ENCODE measurements around the gene RAX2. TPM values are rescaled to one million over a fixed set of nuclear protein-coding genes. Genes with fewer than 3 reads are reported as not detected.

The RAX2 gene
- total RNA-seq, 2 experiments from 2014 or later, result not detected

DNA sequence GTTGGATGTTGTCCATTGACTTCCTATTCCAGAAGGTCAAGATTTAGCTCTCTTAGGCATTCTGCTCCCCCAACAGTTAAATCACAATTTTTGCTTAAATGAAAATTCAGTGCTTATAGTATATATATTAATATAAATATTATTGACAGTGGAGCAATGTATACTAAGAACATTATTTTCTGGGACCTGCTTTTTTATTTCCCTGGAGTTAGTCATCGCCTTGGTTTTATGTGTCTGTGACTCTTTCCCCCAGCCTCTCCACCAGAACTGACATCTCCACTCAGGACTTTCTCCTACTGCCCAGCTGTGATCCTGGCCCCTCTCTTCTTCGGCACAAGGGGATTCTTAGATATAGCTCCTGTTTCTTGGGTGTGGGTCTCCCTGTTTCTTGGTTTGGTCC, 24.3 kb upstream of the RAX2 start:
- Mint-ChIP-seq H3K27me3 (ENCODE audit: low read depth) (peaks cover 2% of the 10 kb centered on the region), H3K4me3 (no peak overlapping the region), H3K36me3 (ENCODE audit: low read depth) (peaks cover 14% of the 10 kb centered on the region), H3K4me1 (ENCODE audit: low read depth) (peaks cover 39% of the 10 kb centered on the region), H3K9me3 (ENCODE audit: insufficient read depth) (peaks cover 6% of the 10 kb centered on the region), H3K27ac (no peak overlapping the region)
- ChIA-PET POLR2A (interaction anchor here (2.4 kb wide), 1 partner anchor 16 kb away, joined by 6 read pairs; no protein-coding TSS in a partner anchor), CTCF (interaction anchor here (0.8 to 1.6 kb wide), 3 partner anchors 15 to 26 kb away, joined by 3 to 5 read pairs (median 3); no protein-coding TSS in a partner anchor)
- DNase-seq (no peak), ATAC-seq (no peak)

- peak overlapping the region; percentile 11 for H3K27ac Mint-ChIP-seq
- DNase-seq (no peak), ATAC-seq (no peak)
- ChIA-PET CTCF (interaction anchor here (1.0 to 2.9 kb wide), 2 partner anchors 18 to 32 kb away, joined by 3 to 7 read pairs; partner anchors contain the start of genes APBA3 and MRPL54), POLR2A (interaction anchor here (0.9 kb wide), 1 partner anchor 22 kb away, joined by 4 read pairs; no protein-coding TSS in a partner anchor)
- peaks cover 26% of the 10 kb centered on the region for H3K4me1 Mint-ChIP-seq (ENCODE audit: low read depth)
- peaks cover 2% of the 10 kb centered on the region for H3K27me3 Mint-ChIP-seq (ENCODE audit: low read depth)
- no peak overlapping the region for H3K4me3 Mint-ChIP-seq
- peaks cover 6% of the 10 kb centered on the region for H3K9me3 Mint-ChIP-seq (ENCODE audit: insufficient read depth)
- peaks cover 12% of the 10 kb centered on the region for H3K36me3 Mint-ChIP-seq (ENCODE audit: low read depth)
These were observed 21.8 kb upstream of the RAX2 start for GRCh38 chr19:3793799-3794198.

- ChIA-PET CTCF (interaction anchor here (2.9 kb wide), 1 partner anchor 30 kb away, joined by 7 read pairs; the partner anchor contains the start of genes APBA3 and MRPL54), POLR2A (no interaction called here)
- peaks cover 2% of the 10 kb centered on the region for H3K27me3 Mint-ChIP-seq (ENCODE audit: low read depth)
- peaks cover 9% of the 10 kb centered on the region for H3K36me3 Mint-ChIP-seq (ENCODE audit: low read depth)
- H3K4me1 Mint-ChIP-seq (ENCODE audit: low read depth), result peaks cover 23% of the 10 kb centered on the region
- H3K9me3 Mint-ChIP-seq (ENCODE audit: insufficient read depth), result peaks cover 6% of the 10 kb centered on the region
- H3K27ac Mint-ChIP-seq, result no peak overlapping the region
- no peak overlapping the region for H3K4me3 Mint-ChIP-seq
- ATAC-seq (no peak), DNase-seq (no peak)
These were observed 20.1 kb upstream of the RAX2 start for GRCh38 chr19:3792114-3792513.

- no peak for ATAC-seq
- no peaks in the 10 kb centered on the region for H3K9me3 Mint-ChIP-seq (ENCODE audit: insufficient read depth)
- CTCF ChIA-PET, result no interaction called here
These were observed 18.9 kb upstream of the RAX2 start for GRCh38 chr19:3790941-3791340.

DNA sequence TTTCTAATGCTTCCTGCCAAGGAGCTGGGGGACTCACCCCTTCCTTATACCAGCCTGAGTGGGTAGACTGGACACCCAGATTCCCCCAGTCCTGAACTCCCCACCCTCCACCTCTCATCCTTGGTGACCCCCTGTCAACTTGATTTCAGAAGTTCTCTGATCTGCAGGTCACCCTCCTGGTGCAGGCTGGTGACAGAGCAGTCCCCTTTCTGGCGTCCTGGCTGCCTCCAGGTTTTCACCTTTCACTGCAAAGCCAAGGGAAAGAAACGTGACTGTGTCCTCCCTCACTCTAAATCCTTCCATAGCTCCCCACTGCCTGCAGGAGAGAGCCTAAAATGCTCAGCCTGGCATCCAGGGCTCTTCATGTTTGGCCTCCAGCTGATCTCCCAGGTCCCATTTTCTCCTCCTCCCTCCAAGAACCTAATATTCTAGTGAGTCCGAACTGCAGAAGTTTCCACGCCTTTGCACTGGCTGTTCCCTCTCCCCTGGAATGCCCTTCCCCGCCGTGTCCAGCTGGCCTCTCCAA, 18.2 kb upstream of the RAX2 start:
- ATAC-seq (no peak), DNase-seq (no peak)
- H3K27ac Mint-ChIP-seq, result no peak overlapping the region
- H3K27me3 Mint-ChIP-seq (ENCODE audit: low read depth), result peaks cover 2% of the 10 kb centered on the region
- no peak overlapping the region for H3K4me3 Mint-ChIP-seq
- peaks cover 2% of the 10 kb centered on the region for H3K36me3 Mint-ChIP-seq (ENCODE audit: low read depth)
- POLR2A ChIA-PET, result no interaction called here
- H3K4me1 Mint-ChIP-seq (ENCODE audit: low read depth), result peaks cover 25% of the 10 kb centered on the region
- CTCF ChIA-PET, result interaction anchor here (2.1 kb wide), 2 partner anchors 28 to 31 kb away, joined by 5 to 6 read pairs; partner anchors contain the start of gene MRPL54
- no peaks in the 10 kb centered on the region for H3K9me3 Mint-ChIP-seq (ENCODE audit: insufficient read depth)

More at GRCh38 chr19:3790941-3791340, 18.9 kb upstream of the RAX2 start:
- POLR2A ChIA-PET, result no interaction called here
- no peak overlapping the region for H3K27ac Mint-ChIP-seq
- peaks cover 22% of the 10 kb centered on the region for H3K4me1 Mint-ChIP-seq (ENCODE audit: low read depth)
- H3K4me3 Mint-ChIP-seq, result no peak overlapping the region
- H3K36me3 Mint-ChIP-seq (ENCODE audit: low read depth), result peaks cover 2% of the 10 kb centered on the region
- peaks cover 2% of the 10 kb centered on the region for H3K27me3 Mint-ChIP-seq (ENCODE audit: low read depth)
- no peak for DNase-seq

- DNase-seq (peak; percentile 46), ATAC-seq (no peak)
- H3K36me3 Mint-ChIP-seq (ENCODE audit: low read depth), result peaks cover 6% of the 10 kb centered on the region
- H3K4me1 Mint-ChIP-seq (ENCODE audit: low read depth), result peaks cover 27% of the 10 kb centered on the region
- peak overlapping the region; percentile 32 for H3K4me3 Mint-ChIP-seq
- H3K27ac Mint-ChIP-seq, result peak overlapping the region; percentile 81
- peaks cover 2% of the 10 kb centered on the region for H3K27me3 Mint-ChIP-seq (ENCODE audit: low read depth)
- ChIA-PET CTCF (interaction anchor here (1.3 to 2.1 kb wide), 3 partner anchors 27 to 63 kb away, joined by 3 to 6 read pairs (median 5); partner anchors contain the start of gene MRPL54), POLR2A (interaction anchor here (1.1 to 1.3 kb wide), 2 partner anchors 9 to 26 kb away, joined by 3 to 4 read pairs; partner anchors contain the start of gene MRPL54)
- H3K9me3 Mint-ChIP-seq (ENCODE audit: insufficient read depth), result no peaks in the 10 kb centered on the region
These were observed 17.2 kb upstream of the RAX2 start for GRCh38 chr19:3788996-3789778.

- Mint-ChIP-seq H3K4me3 (peak within 1 kb of the TSS; percentile 79), H3K27me3 (ENCODE audit: low read depth) (no peaks in the 10 kb centered on the region), H3K4me1 (ENCODE audit: low read depth) (peaks cover 30% of the 10 kb centered on the region), H3K9me3 (ENCODE audit: insufficient read depth) (peaks cover 14% of the 10 kb centered on the region), H3K36me3 (ENCODE audit: low read depth) (peaks cover 31% of the 10 kb centered on the region), H3K27ac (peak within 1 kb of the TSS; percentile 72)
- ChIA-PET POLR2A (no interaction called here), CTCF (interaction anchor here (0.8 to 1.2 kb wide), 4 partner anchors 23 to 36 kb away, joined by 3 to 5 read pairs (median 4); partner anchors contain the start of gene MRPL54)
- DNase-seq (peak; percentile 35), ATAC-seq (peak; percentile 54)
These were observed 14.2 kb upstream of the RAX2 start, which contains the start of gene MATK for GRCh38 chr19:3785938-3786824. TSS of gene MATK (minus strand) at chr19:3786381. CDS start at chr19:3785135, 1,246 bp downstream.

DNA sequence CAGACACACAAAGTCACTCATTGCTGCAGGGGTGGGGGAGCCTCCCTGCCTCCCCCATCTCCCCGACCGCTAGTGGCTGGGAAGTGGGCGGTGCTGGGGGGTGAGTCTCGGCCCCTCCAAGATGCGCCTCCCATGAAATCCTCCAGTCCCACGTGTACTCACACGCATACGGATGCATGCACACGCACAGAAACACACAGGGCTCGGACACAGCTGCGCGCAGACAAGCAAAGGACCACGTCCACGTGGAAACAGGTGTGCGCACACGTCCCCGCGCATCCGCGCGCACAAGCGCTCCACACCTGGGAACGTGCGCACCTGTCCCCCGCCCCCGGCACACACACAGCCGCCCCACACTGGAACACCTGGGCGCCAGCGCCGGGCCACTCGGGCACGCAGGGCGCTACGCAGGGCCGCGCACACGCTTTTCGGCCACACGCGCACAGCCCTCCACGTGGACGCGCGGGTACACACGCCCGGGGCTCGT, 13.5 kb upstream of the RAX2 start:
- peaks cover 35% of the 10 kb centered on the region for H3K36me3 Mint-ChIP-seq (ENCODE audit: low read depth)
- ATAC-seq (peak; percentile 44), DNase-seq (peak; percentile 41)
- H3K9me3 Mint-ChIP-seq (ENCODE audit: insufficient read depth), result peaks cover 18% of the 10 kb centered on the region
- ChIA-PET CTCF (no interaction called here), POLR2A (no interaction called here)
- peaks cover 34% of the 10 kb centered on the region for H3K4me1 Mint-ChIP-seq (ENCODE audit: low read depth)
- peak overlapping the region; percentile 79 for H3K4me3 Mint-ChIP-seq
- peak overlapping the region; percentile 72 for H3K27ac Mint-ChIP-seq
- no peaks in the 10 kb centered on the region for H3K27me3 Mint-ChIP-seq (ENCODE audit: low read depth)

DNA sequence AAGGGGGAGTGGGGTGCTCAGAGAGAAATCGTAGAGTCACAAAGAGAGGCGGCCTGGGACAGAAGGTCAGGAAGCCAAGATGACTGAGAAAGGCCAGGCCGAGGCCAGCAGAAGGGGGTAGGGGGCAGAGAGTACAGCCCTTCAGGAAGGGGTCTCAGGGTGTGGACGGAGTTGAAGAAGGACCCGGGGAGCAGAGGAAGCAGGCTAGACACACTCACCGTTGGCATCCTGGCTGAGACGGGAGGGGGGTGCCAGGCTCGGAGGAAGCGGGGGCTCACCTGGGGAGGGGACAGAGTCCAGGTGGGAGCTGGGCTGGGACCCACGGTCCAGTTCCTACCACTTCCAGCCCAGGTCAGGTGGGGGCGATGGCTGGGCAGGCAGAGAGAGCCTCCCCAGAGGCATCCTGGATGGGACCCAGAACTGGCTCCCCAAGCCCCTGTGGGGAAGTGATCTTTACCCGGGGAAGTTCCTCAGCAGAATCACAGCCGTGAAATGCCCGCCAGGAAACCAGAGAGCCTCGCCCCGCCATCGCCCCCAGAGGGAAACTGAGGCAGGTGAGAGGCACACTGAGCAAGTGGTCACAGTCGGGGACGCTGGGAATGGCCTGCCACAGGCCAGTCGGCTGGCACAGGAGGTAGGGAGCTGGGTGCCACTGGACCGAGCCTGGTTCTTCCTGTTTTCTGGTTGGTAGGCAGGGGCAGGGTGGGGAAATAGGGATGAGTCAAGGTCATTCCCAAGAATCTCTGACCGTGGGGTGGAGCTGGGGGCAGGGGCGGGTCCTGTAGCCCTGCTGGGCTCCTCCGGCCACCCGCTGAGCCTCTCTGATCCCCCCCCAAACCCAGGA, 12.8 kb upstream of the RAX2 start:
- peak overlapping the region; percentile 47 for H3K27ac Mint-ChIP-seq
- ATAC-seq, result no peak
- peaks cover 18% of the 10 kb centered on the region for H3K9me3 Mint-ChIP-seq (ENCODE audit: insufficient read depth)
- CTCF ChIA-PET, result no interaction called here
- peaks cover 34% of the 10 kb centered on the region for H3K4me1 Mint-ChIP-seq (ENCODE audit: low read depth)
- DNase-seq, result no peak
- H3K4me3 Mint-ChIP-seq, result peak overlapping the region; percentile 79
- H3K27me3 Mint-ChIP-seq (ENCODE audit: low read depth), result no peaks in the 10 kb centered on the region
- peaks cover 35% of the 10 kb centered on the region for H3K36me3 Mint-ChIP-seq (ENCODE audit: low read depth)
- POLR2A ChIA-PET, result interaction anchor here (0.7 kb wide), 1 partner anchor 67 kb away, joined by 3 read pairs; no protein-coding TSS in a partner anchor

All from activated CD8-positive, alpha-beta T cell treated with anti-CD3 and anti-CD28 coated beads, Interleukin-2, amount 10 ng/mL, durations not matched to agents 7 days and 5 days (primary cell).